PC-9 (cell line): ENCODE measurements around the gene NCK1.

Experiments used
- CTCF ChIP-seq: fragments of 200-600 bp; sonication (generic); conservative IDR thresholded peaks from 2 replicates; pipeline ENCODE4 v1.6.1; 2017; ENCODE audit warnings: mixed run types, antibody characterized with exemption, mild to moderate bottlenecking, moderate library complexity
- EZH2 ChIP-seq: fragments of 200-600 bp; sonication (generic); IDR thresholded peaks from 2 replicates; pipeline ENCODE4 v1.8.0; 2017; ENCODE audit warnings: antibody characterized with exemption, low read depth

- no peak for TF ChIP-seq CTCF
- TF ChIP-seq EZH2, result no peak
Measured at GRCh38 chr3:136939489-136939888, 77.5 kb downstream of the NCK1 start.
